ENCODE measurements around the gene CFP. TPM values are rescaled to one million over a fixed set of nuclear protein-coding genes. Genes with fewer than 3 reads are reported as not detected.
A peak's percentile ranks its signal among the peaks of the same experiment; 100 is the strongest.
"Not testable (repeated sequence)": the region's sequence is repeated elsewhere in the genome, so short reads cannot be mapped to it uniquely, and the experiment has no call there.

The CFP gene
- total RNA-seq: 1 to 10 TPM; 1.2 to 3.5 TPM
- long read RNA-seq, partial matches to known transcripts: 0 of 2 reads
- long read RNA-seq, other reads (novel, unspliced or antisense): 0 of 2 reads

- ATAC-seq: no peak
- intact Hi-C loops (cut with DNase I, micrococcal nuclease): no loop called here
- DNase-seq: no peak
These were observed at the start of gene CFP for GRCh38 chrX:47629419-47630200. TSS of gene CFP (minus strand) at chrX:47629930. CDS start at chrX:47629844, 86 bp downstream.

- intact Hi-C loops (cut with DNase I, micrococcal nuclease); DNase-seq; ATAC-seq: not testable (repeated sequence)
These were observed 46.5 kb upstream of the CFP start for GRCh38 chrX:47675959-47676859.

- ATAC-seq: no peak
- intact Hi-C loops (cut with DNase I, micrococcal nuclease): no loop called here
- no peak for DNase-seq
These were observed 45.0 kb upstream of the CFP start for GRCh38 chrX:47674776-47675175.

- ATAC-seq; intact Hi-C loops (cut with DNase I, micrococcal nuclease): not testable (repeated sequence)
These were observed 36.1 kb upstream of the CFP start for GRCh38 chrX:47665797-47666196.

GRCh38 chrX:47664737-47665136, 35.0 kb upstream of the CFP start:
- DNase-seq (no peak), ATAC-seq (no peak)
- intact Hi-C loops (cut with DNase I, micrococcal nuclease): no loop called here

More at GRCh38 chrX:47665797-47666196, 36.1 kb upstream of the CFP start:
- DNase-seq: not testable (repeated sequence)

GRCh38 chrX:47662144-47662657, 32.5 kb upstream of the CFP start:
- ATAC-seq (no peak), DNase-seq (no peak)
- intact Hi-C loops (cut with DNase I, micrococcal nuclease): no loop called here

- intact Hi-C loops (cut with DNase I, micrococcal nuclease): no loop called here
- DNase-seq (no peak), ATAC-seq (no peak)
These were observed 31.8 kb upstream of the CFP start for GRCh38 chrX:47661539-47661938.

- no peak for DNase-seq
- intact Hi-C loops (cut with DNase I, micrococcal nuclease): no loop called here
- no peak for ATAC-seq
These were observed 29.6 kb upstream of the CFP start for GRCh38 chrX:47659421-47659726.

GRCh38 chrX:47658684-47659420, 29.1 kb upstream of the CFP start, which contains the start of gene UXT:
TSS of gene UXT (minus strand) at chrX:47659180. CDS start at chrX:47658927, 253 bp downstream.
- peak; percentile 94 to 95 for DNase-seq
- peak; percentile 92 for ATAC-seq
- intact Hi-C loops (cut with DNase I, micrococcal nuclease): no loop called here

GRCh38 chrX:47658301-47658683, 28.6 kb upstream of the CFP start:
- intact Hi-C loops (cut with DNase I, micrococcal nuclease): no loop called here
- DNase-seq (no peak), ATAC-seq (no peak)

GRCh38 chrX:47651043-47651905, 21.5 kb upstream of the CFP start:
- ATAC-seq: peak; percentile 29
- no peak for DNase-seq
- intact Hi-C loops (cut with DNase I, micrococcal nuclease): no loop called here

- intact Hi-C loops (cut with DNase I, micrococcal nuclease): no loop called here
These were observed 20.7 kb upstream of the CFP start, which contains the start of gene ELK1 for GRCh38 chrX:47650164-47651042. TSS of gene ELK1 (minus strand) at chrX:47650563. CDS start at chrX:47641441, 9,122 bp downstream.

GRCh38 chrX:47649781-47650163, 20.0 kb upstream of the CFP start:
- ATAC-seq (no peak), DNase-seq (no peak)
- intact Hi-C loops (cut with DNase I, micrococcal nuclease): no loop called here

More at GRCh38 chrX:47650164-47651042, 20.7 kb upstream of the CFP start, which contains the start of gene ELK1:
- ATAC-seq: peak; percentile 90
- peak; percentile 90 to 96 for DNase-seq

- intact Hi-C loops (cut with DNase I, micrococcal nuclease): no loop called here
- ATAC-seq: no peak
These were observed 19.5 kb upstream of the CFP start for GRCh38 chrX:47649271-47649670.

GRCh38 chrX:47648376-47648775, 18.6 kb upstream of the CFP start:
- intact Hi-C loops (cut with DNase I, micrococcal nuclease): no loop called here
- ATAC-seq (no peak), DNase-seq (no peak)

More at GRCh38 chrX:47649271-47649670, 19.5 kb upstream of the CFP start:
- no peak for DNase-seq

GRCh38 chrX:47646636-47647035, 16.9 kb upstream of the CFP start:
- no peak for DNase-seq
- no peak for ATAC-seq
- intact Hi-C loops (cut with DNase I, micrococcal nuclease): no loop called here

- intact Hi-C loops (cut with DNase I, micrococcal nuclease): no loop called here
- DNase-seq (no peak), ATAC-seq (no peak)
These were observed 15.8 kb upstream of the CFP start for GRCh38 chrX:47645530-47645929.
